Measurements from ENCODE around the gene FRK.
"Not testable (repeated sequence)": the region's sequence is repeated elsewhere in the genome, so short reads cannot be mapped to it uniquely, and the experiment has no call there.

The FRK gene

DNA sequence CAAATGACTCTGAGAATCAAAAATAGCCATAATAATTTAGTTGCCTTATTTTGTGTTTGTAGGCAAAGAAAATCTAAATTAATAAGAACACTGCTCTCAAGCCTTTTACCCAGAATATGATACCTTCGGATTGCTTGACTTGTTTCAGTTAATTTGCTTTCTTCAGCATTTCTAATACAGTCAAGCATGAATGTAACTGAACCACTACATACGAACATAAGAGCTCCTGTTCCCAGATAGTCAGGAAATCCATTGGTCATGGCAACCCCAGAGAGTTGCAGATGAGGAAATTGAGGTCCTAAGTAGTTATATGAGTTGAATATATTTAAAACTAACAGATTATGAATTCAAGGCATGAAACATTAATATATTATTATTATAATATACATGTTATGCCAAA is 2.9 kb downstream of the FRK start:
- H3K9me3 ChIP-seq (ENCODE audit: control insufficient read depth, low read length), result no peaks in the 10 kb centered on the region
- no peaks in the 10 kb centered on the region for H3K4me1 ChIP-seq (ENCODE audit: control insufficient read depth, insufficient read depth, low read length)
- H3K36me3 ChIP-seq (ENCODE audit: control insufficient read depth, insufficient read depth, low read length), result no peaks in the 10 kb centered on the region
- WGBS, 2 experiments, result 82 to 85% methylated on average over 2 of the region's 2 CpGs
- no peak overlapping the region for H3K27ac ChIP-seq (ENCODE audit: insufficient read depth, low read depth, low read length, poor library complexity, severe bottlenecking)
- no peak overlapping the region for H3K4me3 ChIP-seq (ENCODE audit: insufficient read depth, low read depth, low read length)
- H3K27me3 ChIP-seq (ENCODE audit: control insufficient read depth, insufficient read depth, low read length, poor library complexity, severe bottlenecking), result no peaks in the 10 kb centered on the region

DNA sequence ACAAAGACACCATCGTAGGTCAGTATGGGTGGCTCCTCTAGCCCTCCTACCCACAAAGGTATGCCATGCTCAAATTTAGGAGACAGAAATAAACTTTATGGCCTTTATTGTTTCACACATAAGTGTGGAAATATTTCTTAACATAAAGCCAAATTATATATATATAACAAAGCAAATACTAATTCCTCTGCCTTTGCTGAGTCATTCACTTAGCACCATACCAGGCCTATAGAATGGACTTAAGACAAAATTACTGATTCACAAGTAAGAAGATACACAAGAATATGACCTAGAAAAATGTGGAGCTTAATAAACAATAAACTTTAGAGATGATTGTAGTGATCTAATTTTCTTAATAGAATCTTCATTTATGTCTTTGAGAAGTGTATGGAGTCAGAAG is 5.2 kb downstream of the FRK start:
- WGBS, 2 experiments, result 96 to 100% methylated on average over 1 of the region's 1 CpG

GRCh38 chr6:116051244-116051643 is 9.4 kb downstream of the FRK start:
- Histone ChIP-seq H3K36me3 (ENCODE audit: control insufficient read depth, insufficient read depth, low read length) (no peaks in the 10 kb centered on the region), H3K27ac (ENCODE audit: insufficient read depth, low read depth, low read length, poor library complexity, severe bottlenecking) (no peak overlapping the region), H3K27me3 (ENCODE audit: control insufficient read depth, insufficient read depth, low read length, poor library complexity, severe bottlenecking) (no peaks in the 10 kb centered on the region), H3K4me3 (ENCODE audit: insufficient read depth, low read depth, low read length) (no peak overlapping the region), H3K4me1 (ENCODE audit: control insufficient read depth, insufficient read depth, low read length) (no peaks in the 10 kb centered on the region), H3K9me3 (ENCODE audit: control insufficient read depth, low read length) (no peaks in the 10 kb centered on the region)
- WGBS, 2 experiments, result no CpG with 5 or more reads among the region's 3 CpGs

More for the DNA sequence above, 5.2 kb downstream of the FRK start:
- H3K36me3 ChIP-seq (ENCODE audit: control insufficient read depth, insufficient read depth, low read length), result no peaks in the 10 kb centered on the region
- H3K4me3 ChIP-seq (ENCODE audit: insufficient read depth, low read depth, low read length), result no peak overlapping the region
- H3K4me1 ChIP-seq (ENCODE audit: control insufficient read depth, insufficient read depth, low read length), result no peaks in the 10 kb centered on the region
- H3K9me3 ChIP-seq (ENCODE audit: control insufficient read depth, low read length), result no peaks in the 10 kb centered on the region
- H3K27me3 ChIP-seq (ENCODE audit: control insufficient read depth, insufficient read depth, low read length, poor library complexity, severe bottlenecking), result no peaks in the 10 kb centered on the region
- no peak overlapping the region for H3K27ac ChIP-seq (ENCODE audit: insufficient read depth, low read depth, low read length, poor library complexity, severe bottlenecking)

GRCh38 chr6:116050737-116051136 is 10.0 kb downstream of the FRK start:
- no CpG with 5 or more reads among the region's 1 CpG for WGBS, 2 experiments
- H3K27me3 ChIP-seq (ENCODE audit: control insufficient read depth, insufficient read depth, low read length, poor library complexity, severe bottlenecking), result no peaks in the 10 kb centered on the region
- no peaks in the 10 kb centered on the region for H3K4me1 ChIP-seq (ENCODE audit: control insufficient read depth, insufficient read depth, low read length)
- no peak overlapping the region for H3K4me3 ChIP-seq (ENCODE audit: insufficient read depth, low read depth, low read length)
- no peak overlapping the region for H3K27ac ChIP-seq (ENCODE audit: insufficient read depth, low read depth, low read length, poor library complexity, severe bottlenecking)
- no peaks in the 10 kb centered on the region for H3K36me3 ChIP-seq (ENCODE audit: control insufficient read depth, insufficient read depth, low read length)
- no peaks in the 10 kb centered on the region for H3K9me3 ChIP-seq (ENCODE audit: control insufficient read depth, low read length)

- no peaks in the 10 kb centered on the region for H3K27me3 ChIP-seq (ENCODE audit: control insufficient read depth, insufficient read depth, low read length, poor library complexity, severe bottlenecking)
- 88% methylated on average over 1 of the region's 1 CpG; no CpG with 5 or more reads in 1 of the 2 experiments for WGBS, 2 experiments
- H3K9me3 ChIP-seq (ENCODE audit: control insufficient read depth, low read length), result no peaks in the 10 kb centered on the region
- no peak overlapping the region for H3K27ac ChIP-seq (ENCODE audit: insufficient read depth, low read depth, low read length, poor library complexity, severe bottlenecking)
- no peaks in the 10 kb centered on the region for H3K36me3 ChIP-seq (ENCODE audit: control insufficient read depth, insufficient read depth, low read length)
- H3K4me1 ChIP-seq (ENCODE audit: control insufficient read depth, insufficient read depth, low read length), result no peaks in the 10 kb centered on the region
- no peak overlapping the region for H3K4me3 ChIP-seq (ENCODE audit: insufficient read depth, low read depth, low read length)
Measured at GRCh38 chr6:116049321-116049720, 11.4 kb downstream of the FRK start.

DNA sequence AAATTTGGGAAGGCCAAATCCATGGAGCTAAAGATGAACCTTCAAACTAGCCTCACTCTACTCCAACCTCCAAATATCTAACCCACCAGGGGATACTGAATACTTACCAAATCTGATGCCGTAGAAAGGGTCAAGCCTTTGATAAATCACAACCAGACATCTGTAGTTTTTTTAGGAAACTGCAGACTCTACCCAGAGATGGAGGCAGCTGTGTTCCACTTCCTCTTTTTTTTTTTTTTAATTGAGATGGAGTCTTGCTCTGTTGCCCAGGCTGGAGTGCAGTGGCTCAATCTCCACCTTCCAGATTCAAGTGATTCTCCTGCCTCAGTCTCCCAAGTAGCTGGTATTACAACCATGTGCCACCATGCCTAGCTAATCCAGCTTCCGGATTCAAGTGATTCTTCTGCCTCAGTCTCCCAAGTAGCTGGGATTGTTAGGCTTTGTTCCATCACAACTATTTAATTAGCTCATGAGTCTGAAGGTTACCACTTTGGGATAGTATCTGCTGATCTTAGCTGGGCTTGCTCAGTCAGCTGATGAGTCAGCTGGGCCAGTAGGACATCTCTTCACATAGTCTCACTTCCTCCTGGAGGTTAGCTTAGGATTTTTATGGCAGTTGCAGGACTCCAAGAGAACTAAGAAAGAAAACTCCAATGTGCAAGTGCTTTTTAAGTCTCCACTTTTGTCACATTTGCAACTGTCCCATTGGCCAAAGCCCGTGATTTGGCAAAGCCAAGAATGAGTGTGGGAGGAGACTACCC is 13.3 kb downstream of the FRK start:
- Histone ChIP-seq H3K36me3 (ENCODE audit: control insufficient read depth, insufficient read depth, low read length) (no peaks in the 10 kb centered on the region), H3K27me3 (ENCODE audit: control insufficient read depth, insufficient read depth, low read length, poor library complexity, severe bottlenecking) (no peaks in the 10 kb centered on the region), H3K4me3 (ENCODE audit: insufficient read depth, low read depth, low read length) (no peak overlapping the region), H3K27ac (ENCODE audit: insufficient read depth, low read depth, low read length, poor library complexity, severe bottlenecking) (no peak overlapping the region), H3K4me1 (ENCODE audit: control insufficient read depth, insufficient read depth, low read length) (no peaks in the 10 kb centered on the region), H3K9me3 (ENCODE audit: control insufficient read depth, low read length) (no peaks in the 10 kb centered on the region)
- 79 to 84% methylated on average over 2 to 3 of the region's 3 CpGs for WGBS, 2 experiments

DNA sequence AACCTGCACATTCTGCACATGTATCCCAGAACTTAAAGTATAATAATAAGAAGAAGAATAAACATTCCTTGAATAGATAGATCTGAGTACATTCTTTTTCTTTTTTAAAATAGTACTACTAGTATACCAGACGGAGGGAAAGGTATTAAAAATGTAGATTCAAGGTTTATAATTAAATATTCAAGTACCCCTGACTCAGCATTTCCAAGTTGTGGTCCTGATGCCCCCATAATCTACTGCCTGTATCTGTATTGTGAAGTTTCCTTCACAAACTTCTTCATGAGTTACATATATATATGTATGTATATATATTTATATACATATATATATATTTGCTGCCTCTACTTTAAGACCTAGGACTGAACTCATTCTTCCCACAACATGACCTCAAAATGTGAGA is 14.0 kb downstream of the FRK start:
- Histone ChIP-seq H3K36me3 (ENCODE audit: control insufficient read depth, insufficient read depth, low read length) (no peaks in the 10 kb centered on the region), H3K27me3 (ENCODE audit: control insufficient read depth, insufficient read depth, low read length, poor library complexity, severe bottlenecking) (no peaks in the 10 kb centered on the region), H3K27ac (ENCODE audit: insufficient read depth, low read depth, low read length, poor library complexity, severe bottlenecking) (no peak overlapping the region), H3K9me3 (ENCODE audit: control insufficient read depth, low read length) (no peaks in the 10 kb centered on the region), H3K4me3 (ENCODE audit: insufficient read depth, low read depth, low read length) (no peak overlapping the region), H3K4me1 (ENCODE audit: control insufficient read depth, insufficient read depth, low read length) (no peaks in the 10 kb centered on the region)
- WGBS, 2 experiments, result no CpG with 5 or more reads among the region's 1 CpG

GRCh38 chr6:116046272-116046671 is 14.4 kb downstream of the FRK start:
- H3K27me3 ChIP-seq (ENCODE audit: control insufficient read depth, insufficient read depth, low read length, poor library complexity, severe bottlenecking); H3K4me3 ChIP-seq (ENCODE audit: insufficient read depth, low read depth, low read length); H3K4me1 ChIP-seq (ENCODE audit: control insufficient read depth, insufficient read depth, low read length); H3K36me3 ChIP-seq (ENCODE audit: control insufficient read depth, insufficient read depth, low read length); H3K9me3 ChIP-seq (ENCODE audit: control insufficient read depth, low read length); H3K27ac ChIP-seq (ENCODE audit: insufficient read depth, low read depth, low read length, poor library complexity, severe bottlenecking): not testable (repeated sequence)

- no peaks in the 10 kb centered on the region for H3K36me3 ChIP-seq (ENCODE audit: control insufficient read depth, insufficient read depth, low read length)
- H3K27me3 ChIP-seq (ENCODE audit: control insufficient read depth, insufficient read depth, low read length, poor library complexity, severe bottlenecking), result no peaks in the 10 kb centered on the region
- 91 to 92% methylated on average over 5 of the region's 5 CpGs for WGBS, 2 experiments
- H3K4me3 ChIP-seq (ENCODE audit: insufficient read depth, low read depth, low read length), result no peak overlapping the region
- no peaks in the 10 kb centered on the region for H3K4me1 ChIP-seq (ENCODE audit: control insufficient read depth, insufficient read depth, low read length)
- H3K9me3 ChIP-seq (ENCODE audit: control insufficient read depth, low read length), result no peaks in the 10 kb centered on the region
- H3K27ac ChIP-seq (ENCODE audit: insufficient read depth, low read depth, low read length, poor library complexity, severe bottlenecking), result no peak overlapping the region
Measured at GRCh38 chr6:116041934-116042333, 18.8 kb downstream of the FRK start.

GRCh38 chr6:116040993-116041392 is 19.7 kb downstream of the FRK start:
- Histone ChIP-seq H3K27me3 (ENCODE audit: control insufficient read depth, insufficient read depth, low read length, poor library complexity, severe bottlenecking) (no peaks in the 10 kb centered on the region), H3K9me3 (ENCODE audit: control insufficient read depth, low read length) (no peaks in the 10 kb centered on the region)

DNA sequence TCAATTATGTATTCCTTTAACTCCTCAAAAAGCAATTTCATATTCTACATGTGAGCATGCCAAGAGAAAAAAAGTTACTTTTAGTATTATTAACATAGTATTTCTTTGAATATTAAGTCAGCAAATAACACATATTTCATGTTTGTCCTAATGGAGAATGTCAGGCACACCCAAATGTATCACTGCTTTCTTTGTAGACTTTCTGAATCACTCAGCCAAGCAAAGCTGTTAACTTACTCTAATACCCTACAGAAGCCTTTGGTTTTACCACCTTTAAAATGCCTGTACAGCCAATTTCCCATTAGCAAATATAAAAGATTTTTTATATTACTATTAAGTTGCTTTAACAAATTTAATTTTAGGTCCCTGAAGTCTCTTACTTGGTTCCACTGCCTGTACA is 23.8 kb downstream of the FRK start:
- H3K36me3 ChIP-seq (ENCODE audit: control insufficient read depth, insufficient read depth, low read length), result no peaks in the 10 kb centered on the region
- no peaks in the 10 kb centered on the region for H3K27me3 ChIP-seq (ENCODE audit: control insufficient read depth, insufficient read depth, low read length, poor library complexity, severe bottlenecking)
- H3K4me3 ChIP-seq (ENCODE audit: insufficient read depth, low read depth, low read length), result no peak overlapping the region
- H3K9me3 ChIP-seq (ENCODE audit: control insufficient read depth, low read length), result no peaks in the 10 kb centered on the region
- no peaks in the 10 kb centered on the region for H3K4me1 ChIP-seq (ENCODE audit: control insufficient read depth, insufficient read depth, low read length)
- H3K27ac ChIP-seq (ENCODE audit: insufficient read depth, low read depth, low read length, poor library complexity, severe bottlenecking), result no peak overlapping the region

More at GRCh38 chr6:116040993-116041392, 19.7 kb downstream of the FRK start:
- no peaks in the 10 kb centered on the region for H3K4me1 ChIP-seq (ENCODE audit: control insufficient read depth, insufficient read depth, low read length)
- 93% methylated on average over 2 of the region's 2 CpGs for WGBS, 2 experiments
- H3K27ac ChIP-seq (ENCODE audit: insufficient read depth, low read depth, low read length, poor library complexity, severe bottlenecking), result no peak overlapping the region
- H3K4me3 ChIP-seq (ENCODE audit: insufficient read depth, low read depth, low read length), result no peak overlapping the region
- H3K36me3 ChIP-seq (ENCODE audit: control insufficient read depth, insufficient read depth, low read length), result no peaks in the 10 kb centered on the region

Data from ectodermal cell (in vitro differentiated cells).